ENCODE measurements around the gene DOCK3. TPM values are rescaled to one million over a fixed set of nuclear protein-coding genes. Genes with fewer than 3 reads are reported as not detected.

The DOCK3 gene
- polyA plus RNA-seq, 1 donor from 2014 or later: 15.6 TPM

GRCh38 chr3:51408813-51409212 lies 734.1 kb downstream of the DOCK3 start:
- Histone ChIP-seq H3K4me3 (ENCODE audit: low read length) (no peak overlapping the region), H2AFZ (ENCODE audit: low read depth, low read length) (no peak overlapping the region), H3K79me2 (replicated peaks; ENCODE audit: insufficient read depth, low read length) (no peaks in the 10 kb centered on the region), H4K20me1 (ENCODE audit: insufficient read depth) (no peaks in the 10 kb centered on the region), H3K4me2 (ENCODE audit: low read length) (no peak overlapping the region), H3K27ac (ENCODE audit: low read length) (no peak overlapping the region), H3K27me3 (ENCODE audit: insufficient read depth, low read depth, low read length) (no peaks in the 10 kb centered on the region), H3F3A (ENCODE audit: insufficient read depth, low read length, poor library complexity, severe bottlenecking) (no peaks in the 10 kb centered on the region), H3K36me3 (ENCODE audit: insufficient read depth, low read length) (peaks cover 6% of the 10 kb centered on the region), H3K9me3 (ENCODE audit: low read length) (no peaks in the 10 kb centered on the region), H3K9ac (ENCODE audit: low read length) (no peak overlapping the region), H3K9me2 (ENCODE audit: insufficient read depth, low read length) (no peaks in the 10 kb centered on the region)
- TF ChIP-seq CTCF (IDR thresholded peaks at IDR 0.05; ENCODE audit: poor library complexity, severe bottlenecking) (no peak), SMC3 (conservative IDR thresholded peaks at IDR 0.05; ENCODE audit: poor library complexity) (no peak), POLR2AphosphoS5 (IDR thresholded peaks at IDR 0.05) (no peak), EP300 (conservative IDR thresholded peaks at IDR 0.05; ENCODE audit: poor library complexity, severe bottlenecking) (no peak), RAD21 (conservative IDR thresholded peaks at IDR 0.05) (no peak), EZH2 (IDR thresholded peaks at IDR 0.05; ENCODE audit: borderline replicate concordance, insufficient read depth, low read length, poor library complexity, severe bottlenecking) (no peak), MXI1 (conservative IDR thresholded peaks at IDR 0.05; ENCODE audit: poor library complexity, severe bottlenecking) (no peak), REST (IDR thresholded peaks at IDR 0.05; ENCODE audit: borderline replicate concordance) (no peak), TAF1 (IDR thresholded peaks at IDR 0.05; ENCODE audit: low read depth) (no peak)

GRCh38 chr3:51422211-51422610 lies 747.5 kb downstream of the DOCK3 start:
- Histone ChIP-seq H3K36me3 (ENCODE audit: insufficient read depth, low read length) (no peaks in the 10 kb centered on the region), H3F3A (ENCODE audit: insufficient read depth, low read length, poor library complexity, severe bottlenecking) (no peaks in the 10 kb centered on the region), H3K27me3 (ENCODE audit: insufficient read depth, low read depth, low read length) (no peaks in the 10 kb centered on the region), H3K4me3 (ENCODE audit: low read length) (no peak overlapping the region), H3K27ac (ENCODE audit: low read length) (no peak overlapping the region), H2AFZ (ENCODE audit: low read depth, low read length) (no peak overlapping the region), H4K20me1 (ENCODE audit: insufficient read depth) (no peaks in the 10 kb centered on the region), H3K9me3 (ENCODE audit: low read length) (no peaks in the 10 kb centered on the region), H3K9me2 (ENCODE audit: insufficient read depth, low read length) (no peaks in the 10 kb centered on the region), H3K9ac (ENCODE audit: low read length) (no peak overlapping the region), H3K79me2 (replicated peaks; ENCODE audit: insufficient read depth, low read length) (no peaks in the 10 kb centered on the region), H3K4me2 (ENCODE audit: low read length) (no peak overlapping the region)
- TF ChIP-seq EP300 (conservative IDR thresholded peaks at IDR 0.05; ENCODE audit: poor library complexity, severe bottlenecking) (no peak), MXI1 (conservative IDR thresholded peaks at IDR 0.05; ENCODE audit: poor library complexity, severe bottlenecking) (no peak), TAF1 (IDR thresholded peaks at IDR 0.05; ENCODE audit: low read depth) (no peak), RAD21 (conservative IDR thresholded peaks at IDR 0.05) (no peak), CTCF (IDR thresholded peaks at IDR 0.05; ENCODE audit: poor library complexity, severe bottlenecking) (no peak), REST (IDR thresholded peaks at IDR 0.05; ENCODE audit: borderline replicate concordance) (no peak), POLR2AphosphoS5 (IDR thresholded peaks at IDR 0.05) (no peak), SMC3 (conservative IDR thresholded peaks at IDR 0.05; ENCODE audit: poor library complexity) (no peak), EZH2 (IDR thresholded peaks at IDR 0.05; ENCODE audit: borderline replicate concordance, insufficient read depth, low read length, poor library complexity, severe bottlenecking) (no peak)

Data from neural cell (in vitro differentiated cells).